ENCODE results near the gene NGRN.
"Not testable (repeated sequence)": the region's sequence is repeated elsewhere in the genome, so short reads cannot be mapped to it uniquely, and the experiment has no call there.

The NGRN gene

GRCh38 chr15:90243943-90244639 lies 21.4 kb upstream of the NGRN start:
- DNase-seq (ENCODE audit: low spot score): no peak
- H3K27ac ChIP-seq: no peak overlapping the region
- no peak for TF ChIP-seq CTCF (conservative IDR thresholded peaks at IDR 0.05; ENCODE audit: low read depth)
- POLR2A ChIA-PET (ENCODE audit: low non-redundant PET): interaction anchor here (0.7 kb wide), 1 partner anchor 10 kb away, joined by 3 read pairs; the partner anchor contains the start of gene GDPGP1
- CTCF ChIA-PET: interaction anchor here (0.6 to 0.7 kb wide), 4 partner anchors 9 to 71 kb away, joined by 3 to 6 read pairs (median 5); no protein-coding TSS in a partner anchor

GRCh38 chr15:90248789-90249202 lies 16.7 kb upstream of the NGRN start:
- peak overlapping the region; percentile 50 for H3K27ac ChIP-seq
- no peak for TF ChIP-seq CTCF (conservative IDR thresholded peaks at IDR 0.05; ENCODE audit: low read depth)
- no peak for DNase-seq (ENCODE audit: low spot score)
- CTCF ChIA-PET: interaction anchor here (0.5 to 1.2 kb wide), 2 partner anchors 45 to 445 kb away, joined by 3 to 10 read pairs; no protein-coding TSS in a partner anchor
- POLR2A ChIA-PET (ENCODE audit: low non-redundant PET): interaction anchor here (0.5 kb wide), 1 partner anchor 67 kb away, joined by 3 read pairs; no protein-coding TSS in a partner anchor

- ChIA-PET POLR2A (ENCODE audit: low non-redundant PET) (interaction anchor here (0.5 to 0.8 kb wide), 3 partner anchors 48 to 521 kb away, joined by 3 read pairs; partner anchors contain the start of gene SEMA4B), CTCF (interaction anchor here (0.5 to 1.2 kb wide), 2 partner anchors 44 to 445 kb away, joined by 3 to 10 read pairs; no protein-coding TSS in a partner anchor)
- peak within 1 kb of the TSS; percentile 50 for H3K27ac ChIP-seq
- no peak for TF ChIP-seq CTCF (conservative IDR thresholded peaks at IDR 0.05; ENCODE audit: low read depth)
- peak; percentile 81 for DNase-seq (ENCODE audit: low spot score)
Observed at GRCh38 chr15:90249203-90249863, 16.1 kb upstream of the NGRN start, which contains the start of gene TTLL13. Gene TTLL13 (plus strand): TSS chr15:90249556. CDS start chr15:90250631, 1,075 bp downstream.

GRCh38 chr15:90257776-90258175 lies 7.7 kb upstream of the NGRN start:
- TF ChIP-seq CTCF (conservative IDR thresholded peaks at IDR 0.05; ENCODE audit: low read depth): no peak
- DNase-seq (ENCODE audit: low spot score): no peak
- POLR2A ChIA-PET (ENCODE audit: low non-redundant PET): no interaction called here
- CTCF ChIA-PET: no interaction called here
- no peak overlapping the region for H3K27ac ChIP-seq

- no peak overlapping the region for H3K27ac ChIP-seq
- TF ChIP-seq CTCF (conservative IDR thresholded peaks at IDR 0.05; ENCODE audit: low read depth): no peak
- POLR2A ChIA-PET (ENCODE audit: low non-redundant PET): no interaction called here
- no peak for DNase-seq (ENCODE audit: low spot score)
- CTCF ChIA-PET: no interaction called here
Observed at GRCh38 chr15:90259524-90259923, 5.9 kb upstream of the NGRN start.

- CTCF ChIA-PET; H3K27ac ChIP-seq; DNase-seq (ENCODE audit: low spot score): not testable (repeated sequence)
- POLR2A ChIA-PET (ENCODE audit: low non-redundant PET): interaction anchor here (2.0 kb wide), 1 partner anchor 27 kb away, joined by 7 read pairs; the partner anchor contains the start of genes CIB1 and GDPGP1
Observed at GRCh38 chr15:90260731-90261130, 4.7 kb upstream of the NGRN start.

Data from RWPE1 (cell line).